H1 (cell line): ENCODE measurements around the gene FOXA2. TPM values are rescaled to one million over a fixed set of nuclear protein-coding genes. Genes with fewer than 3 reads are reported as not detected.

Source experiments
- CTCF ChIA-PET: fragments of 300-600 bp; sonication (Branson Sonifier 250); formaldehyde crosslinking; loops from one replicate; lab custom pipeline; 2021; ENCODE audit not compliant: partially characterized antibody; lab: Charles Lee
- POLR2A ChIA-PET: fragments of 300-600 bp; sonication (Branson Sonifier 250); formaldehyde crosslinking; loops from one replicate; lab custom pipeline; 2021; ENCODE audit warnings: inconsistent platforms; ENCODE audit not compliant: partially characterized antibody; lab: Charles Lee
- DNase-seq, 2 experiments: peaks; one replicate each; pipeline versions ENCODE4 v3.0.0 to v3.0.0-alpha.2; 2010 to 2022; ENCODE audit warnings: low spot score in 2 of 2, low read depth in 1 of 2, mixed read lengths in 1 of 2
- FAIRE-seq: peaks from 2 replicates; lab custom pipeline; 2011; peaks lifted over from hg19 to GRCh38; lab: Jason Lieb, UNC
- H2AFZ ChIP-seq: 2 replicates; pipeline ENCODE4 v1.8.1; 2012; ENCODE audit warnings: low read length, inconsistent platforms
- H2AK5ac ChIP-seq: 2 replicates; pipeline ENCODE4 v1.6.1; 2013; ENCODE audit warnings: low read depth, low read length
- H2BK120ac ChIP-seq: replicated peaks from 2 replicates; pipeline ENCODE3; 2013; ENCODE audit warnings: low read depth, low read length, inconsistent platforms
- H2BK12ac ChIP-seq: 2 replicates; pipeline ENCODE4 v1.6.1; 2013; ENCODE audit warnings: low read depth, low read length
- H2BK15ac ChIP-seq: 2 replicates; pipeline ENCODE4 v1.6.1; 2013; ENCODE audit warnings: low read length
- H2BK20ac ChIP-seq: 2 replicates; pipeline ENCODE4 v1.6.1; 2013; ENCODE audit warnings: low read length
- H2BK5ac ChIP-seq: 2 replicates; pipeline ENCODE4 v1.6.1; 2013; ENCODE audit warnings: low read depth, low read length
- H3K14ac ChIP-seq: 2 replicates; pipeline ENCODE4 v1.6.1; 2013; ENCODE audit warnings: inconsistent platforms; ENCODE audit not compliant: insufficient read length
- H3K18ac ChIP-seq: 2 replicates; pipeline ENCODE4 v1.6.1; 2013; ENCODE audit warnings: low read length; ENCODE audit errors: extremely low read depth
- H3K23ac ChIP-seq: 2 replicates; pipeline ENCODE4 v1.6.1; 2013; ENCODE audit warnings: inconsistent platforms; ENCODE audit not compliant: insufficient read length
- H3K23me2 ChIP-seq: 2 replicates; pipeline ENCODE4 v1.6.1; 2013; ENCODE audit warnings: low read depth, low read length
- H3K27ac ChIP-seq: 2 replicates; pipeline ENCODE4 v1.6.1; 2011; ENCODE audit warnings: low read depth, low read length, inconsistent platforms
- H3K27me3 ChIP-seq, 4 experiments: replicated peaks in 1 of 4; 1 replicate in 1 of 4; 2 replicates in 3 of 4; pipeline versions ENCODE4 v1.6.1 to v1.8.1; 2011 to 2013; ENCODE audit warnings: low read length in 3 of 4, mild to moderate bottlenecking in 3 of 4, inconsistent platforms in 2 of 4, mixed read lengths in 2 of 4, moderate library complexity in 1 of 4; ENCODE audit not compliant: control insufficient read depth in 3 of 4, insufficient read depth in 3 of 4; ENCODE audit errors: extremely low read depth in 1 of 4
- H3K36me3 ChIP-seq, 4 experiments: 2 replicates each; pipeline versions ENCODE4 v1.6.1 to v1.8.1; 2011 to 2013; ENCODE audit warnings: mild to moderate bottlenecking in 4 of 4, low read length in 3 of 4, moderate library complexity in 2 of 4, control low read depth in 1 of 4, inconsistent platforms in 1 of 4; ENCODE audit not compliant: insufficient read depth in 4 of 4, control insufficient read depth in 2 of 4
- H3K4ac ChIP-seq: replicated peaks from 2 replicates; pipeline ENCODE3; 2013; ENCODE audit warnings: low read length, low read depth, mixed read lengths, inconsistent platforms; ENCODE audit not compliant: insufficient read length
- H3K4me1 ChIP-seq, 4 experiments: replicated peaks in 1 of 4; 1 replicate in 1 of 4; 2 replicates in 3 of 4; pipeline versions ENCODE4 v1.6.1 to v1.8.1; 2011 to 2013; ENCODE audit warnings: low read length in 3 of 4, inconsistent platforms in 2 of 4, mixed read lengths in 1 of 4; ENCODE audit not compliant: insufficient read depth in 4 of 4, control insufficient read depth in 3 of 4
- H3K4me2 ChIP-seq, 2 experiments: 2 replicates each; pipeline versions ENCODE4 v1.6.1 to v1.8.1; 2011 to 2013; ENCODE audit warnings: low read depth in 2 of 2, low read length in 2 of 2, control low read depth in 1 of 2, inconsistent platforms in 1 of 2, mild to moderate bottlenecking in 1 of 2; ENCODE audit not compliant: insufficient read depth in 1 of 2
- H3K4me3 ChIP-seq, 4 experiments: fragments of 200-600, 300-600 bp in 1 of 4; sonication (generic), shearing (Covaris generic), sonication (Bioruptor Twin) in 1 of 4; 2 replicates each; pipeline versions ENCODE4 v1.5.1 to v1.8.1; 2011 to 2016; ENCODE audit warnings: low read length in 4 of 4, low read depth in 3 of 4, control low read depth in 2 of 4, inconsistent platforms in 2 of 4, mild to moderate bottlenecking in 2 of 4, mixed read lengths in 1 of 4, moderate library complexity in 1 of 4; ENCODE audit not compliant: insufficient read depth in 2 of 4; ENCODE audit errors: extremely low read depth in 1 of 4
- H3K56ac ChIP-seq: replicated peaks from 2 replicates; pipeline ENCODE3; 2013; ENCODE audit warnings: low read depth, mild to moderate bottlenecking, mixed read lengths, low read length, inconsistent platforms; ENCODE audit not compliant: insufficient read length
- H3K79me1 ChIP-seq: 2 replicates; pipeline ENCODE4 v1.6.1; 2013; ENCODE audit warnings: low read depth, low read length, control low read depth
- H3K79me2 ChIP-seq, 2 experiments: 2 replicates each; pipeline versions ENCODE4 v1.6.1 to v1.8.1; 2012 to 2013; ENCODE audit warnings: low read length in 2 of 2, mild to moderate bottlenecking in 2 of 2, inconsistent platforms in 1 of 2; ENCODE audit not compliant: insufficient read depth in 2 of 2, control insufficient read depth in 1 of 2
- H3K9ac ChIP-seq, 4 experiments: replicated peaks in 1 of 4; 1 replicate in 1 of 4; 2 replicates in 3 of 4; pipeline versions ENCODE4 v1.6.1 to v1.8.1; 2011 to 2013; ENCODE audit warnings: low read depth in 3 of 4, low read length in 3 of 4, control low read depth in 2 of 4, mild to moderate bottlenecking in 2 of 4, moderate library complexity in 2 of 4, inconsistent platforms in 1 of 4; ENCODE audit errors: extremely low read depth in 1 of 4
- H3K9me3 ChIP-seq, 2 experiments: 2 replicates each; pipeline versions ENCODE4 v1.6.1 to v1.8.1; 2012 to 2013; ENCODE audit warnings: mild to moderate bottlenecking in 2 of 2, moderate library complexity in 2 of 2, control low read depth in 1 of 2, inconsistent platforms in 1 of 2, low read depth in 1 of 2, low read length in 1 of 2, mixed read lengths in 1 of 2; ENCODE audit not compliant: insufficient read depth in 2 of 2
- H4K20me1 ChIP-seq, 2 experiments: replicated peaks in 1 of 2; 2 replicates each; pipeline versions ENCODE3 to v1.8.1; 2011 to 2013; ENCODE audit warnings: inconsistent platforms in 2 of 2, low read length in 2 of 2, mild to moderate bottlenecking in 1 of 2; ENCODE audit not compliant: insufficient read depth in 2 of 2, control insufficient read depth in 1 of 2
- H4K5ac ChIP-seq: 2 replicates; pipeline ENCODE4 v1.6.1; 2013; ENCODE audit warnings: low read length, low read depth, mixed read lengths, inconsistent platforms; ENCODE audit not compliant: insufficient read length
- H4K8ac ChIP-seq: 2 replicates; pipeline ENCODE4 v1.8.0; 2013; ENCODE audit warnings: mild to moderate bottlenecking, moderate library complexity, low read length, inconsistent platforms; ENCODE audit not compliant: insufficient read depth; ENCODE audit errors: extremely low read depth
- H4K91ac ChIP-seq: replicated peaks from 2 replicates; pipeline ENCODE3; 2013; ENCODE audit warnings: low read length, mixed read lengths, inconsistent platforms; ENCODE audit not compliant: insufficient read length
- BACH1 ChIP-seq: IDR thresholded peaks from 2 replicates; pipeline ENCODE4 v1.6.1; 2012; ENCODE audit warnings: low read length, improper control_type of control experiment
- CBX5 ChIP-seq: fragments of 300-800, 300-1000 bp; sonication (generic); IDR thresholded peaks from 2 replicates; pipeline ENCODE4 v1.7.1; 2016; ENCODE audit warnings: antibody characterized with exemption, low read length, low read depth
- CHD2 ChIP-seq: IDR thresholded peaks from 2 replicates; pipeline ENCODE4 v1.6.1; 2012; ENCODE audit warnings: low read length, improper control_type of control experiment
- EGR1 ChIP-seq: IDR thresholded peaks from 2 replicates; pipeline ENCODE4 v1.6.1; 2011; ENCODE audit warnings: low read depth, low read length, borderline replicate concordance
- GTF2F1 ChIP-seq: IDR thresholded peaks from 2 replicates; pipeline ENCODE4 v1.6.1; 2012; ENCODE audit warnings: low read depth, low read length, improper control_type of control experiment, borderline replicate concordance
- JUN ChIP-seq: IDR thresholded peaks from 2 replicates; pipeline ENCODE4 v1.6.1; 2011; ENCODE audit warnings: low read depth, mild to moderate bottlenecking, improper control_type of control experiment, low read length
- KDM4A ChIP-seq: IDR thresholded peaks from one replicate; pipeline ENCODE4 v1.7.1; 2012; ENCODE audit warnings: low read depth, mild to moderate bottlenecking, moderate library complexity, low read length, inconsistent platforms; ENCODE audit not compliant: severe bottlenecking
- MAFK ChIP-seq: IDR thresholded peaks from 2 replicates; pipeline ENCODE4 v1.6.1; 2012; ENCODE audit warnings: low read depth, mild to moderate bottlenecking, improper control_type of control experiment, low read length
- PHF8 ChIP-seq: fragments of 200-600 bp; sonication (generic); conservative IDR thresholded peaks from 2 replicates; pipeline ENCODE4 v1.7.1; 2012; ENCODE audit warnings: low read depth, mild to moderate bottlenecking, inconsistent platforms, low read length, moderate library complexity
- RAD21 ChIP-seq, 2 experiments: IDR thresholded peaks in 1 of 2; conservative IDR thresholded peaks in 1 of 2; 2 replicates each; pipeline ENCODE4 v1.6.1; 2011; ENCODE audit warnings: low read depth in 2 of 2, low read length in 2 of 2, improper control_type of control experiment in 1 of 2, inconsistent platforms in 1 of 2, mild to moderate bottlenecking in 1 of 2, moderate library complexity in 1 of 2
- SIX5 ChIP-seq: IDR thresholded peaks from 2 replicates; pipeline ENCODE4 v1.6.1; 2011; ENCODE audit warnings: mild to moderate bottlenecking, low read depth, low read length
- TBP ChIP-seq: IDR thresholded peaks from 2 replicates; pipeline ENCODE4 v1.6.1; 2011; ENCODE audit warnings: low read depth, low read length, improper control_type of control experiment
- YY1 ChIP-seq: IDR thresholded peaks from 2 replicates; pipeline ENCODE4 v1.6.1; 2011; ENCODE audit warnings: low read depth, mild to moderate bottlenecking, low read length
- ZNF274 ChIP-seq: IDR thresholded peaks from 2 replicates; pipeline ENCODE4 v1.7.0; 2012; ENCODE audit warnings: low read length, borderline replicate concordance; ENCODE audit errors: extremely low read depth
- WGBS, 2 experiments: shearing (Covaris generic) in 1 of 2; methylation state at CpG; one replicate each; pipeline versions ENCODE4 v1.1.6 to v1.1.7; 2013 to 2015; ENCODE audit warnings: low lambda C conversion rate in 2 of 2, mixed read lengths in 2 of 2, inconsistent platforms in 1 of 2, low coverage in 1 of 2, missing lambda C conversion rate in 1 of 2; ENCODE audit not compliant: insufficient replicate concordance in 2 of 2, insufficient coverage in 1 of 2, insufficient read length in 1 of 2; ENCODE audit errors: extremely low coverage in 1 of 2, missing lambda C conversion rate in 1 of 2; 5-methylcytosine and 5-hydroxymethylcytosine counted together
- polyA plus RNA-seq, 7 experiments: library from polyadenylated mRNA; depleted of rRNA in 3 of 7; stranded (reverse) in 5 of 7; unstranded in 2 of 7; fragments of >200 nt in 5 of 7; fragments of 200-250 nt in 2 of 7; gene quantifications; 1 replicate in 5 of 7; 2 replicates in 1 of 7; 4 replicates in 1 of 7; pipeline versions ENCODE4 v1.2.1 to v1.2.3, GENCODE V29; 2011 to 2013; ENCODE audit warnings: missing spikeins in 2 of 7, mixed read lengths in 2 of 7
- total RNA-seq: library from RNA; stranded (reverse); fragmentation: NEBNext Ultra II Directional; extraction: Animal tissue kit (Norgen Biotek cat#: 25700); gene quantifications from 2 replicates; pipeline ENCODE4 v1.2.1, GENCODE V29; 2021
- TF ChIP-seq, protein P1 (sequence below): IDR thresholded peaks from 2 replicates; pipeline ENCODE4 v1.6.1; 2012; ENCODE audit warnings: inconsistent platforms

Gene FOXA2
- total and polyA plus RNA-seq, 2 of the 8 experiments (the other 6 are each of a cell fraction or from before 2014, with no cell fraction given): not detected

DNA sequence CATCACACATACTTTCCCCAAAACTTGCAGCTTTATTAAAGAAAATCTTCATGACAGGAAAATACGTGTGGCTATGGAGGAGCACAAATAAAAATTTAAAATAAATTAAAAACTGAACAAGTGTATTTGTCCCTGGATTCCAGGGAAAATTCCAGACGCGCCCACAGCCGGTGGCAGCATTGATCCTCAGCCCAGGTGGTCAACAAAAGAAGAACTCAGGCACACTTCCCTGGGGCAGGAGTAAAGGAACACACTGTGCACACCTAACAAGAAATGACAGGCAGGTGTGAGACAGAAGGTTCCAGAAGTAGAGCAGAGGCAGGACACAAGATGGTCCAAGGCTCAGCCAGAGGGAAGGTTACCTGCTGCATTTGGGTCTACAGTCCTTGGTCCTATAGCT lies 36.3 kb downstream of the FOXA2 start:
- POLR2A ChIA-PET: no interaction called here
- Histone ChIP-seq H2BK20ac (no peak overlapping the region), H2BK120ac (no peak overlapping the region), H4K8ac (no peak overlapping the region), H3K18ac (no peak overlapping the region), H3K23me2 (peaks cover 3% of the 10 kb centered on the region; the same call in 1 of the 2 replicates), H3K27me3 (no peaks in the 10 kb centered on the region; a peak in 3 of 7 replicates), H2BK12ac (peak overlapping the region; percentile 43; the same call in 1 of the 2 replicates), H4K20me1 (no peaks in the 10 kb centered on the region), H3K14ac (no peak overlapping the region), H2AFZ (no peak overlapping the region), H3K9ac (no peak overlapping the region), H3K4me3 (no peak overlapping the region), H3K79me2 (no peaks in the 10 kb centered on the region), H4K5ac (no peak overlapping the region), H2AK5ac (no peak overlapping the region), H2BK5ac (no peak overlapping the region), H3K36me3 (no peaks in the 10 kb centered on the region), H4K91ac (no peak overlapping the region), H3K79me1 (no peaks in the 10 kb centered on the region), H3K4me1 (no peaks in the 10 kb centered on the region), H3K56ac (no peak overlapping the region), H3K23ac (no peak overlapping the region), H2BK15ac (no peak overlapping the region), H3K4me2 (no peak overlapping the region), H3K27ac (no peak overlapping the region), H3K9me3 (peaks cover 3% of the 10 kb centered on the region in 2 experiments; a peak in 2 of 4 replicates), H3K4ac (no peak overlapping the region)
- no peak for FAIRE-seq
- CTCF ChIA-PET: no interaction called here
- WGBS, 2 experiments: 68% methylated on average over 4 of the region's 4 CpGs; no CpG with 5 or more reads in 1 of the 2 experiments
- no peak for DNase-seq
- TF ChIP-seq SIX5 (no peak), MAFK (no peak), PHF8 (no peak), EGR1 (no peak), CHD2 (no peak), YY1 (no peak), TBP (no peak), RAD21 (IDR thresholded peaks at IDR 0.05 in 1 of 2, conservative IDR thresholded peaks at IDR 0.05 in 1 of 2; ENCODE audit: low read depth in 2 of 2, low read length in 2 of 2) (no peak), JUN (no peak), ZNF274 (no peak), KDM4A (no peak), CBX5 (no peak), BACH1 (no peak), GTF2F1 (no peak)
- TF ChIP-seq, protein P1, sequence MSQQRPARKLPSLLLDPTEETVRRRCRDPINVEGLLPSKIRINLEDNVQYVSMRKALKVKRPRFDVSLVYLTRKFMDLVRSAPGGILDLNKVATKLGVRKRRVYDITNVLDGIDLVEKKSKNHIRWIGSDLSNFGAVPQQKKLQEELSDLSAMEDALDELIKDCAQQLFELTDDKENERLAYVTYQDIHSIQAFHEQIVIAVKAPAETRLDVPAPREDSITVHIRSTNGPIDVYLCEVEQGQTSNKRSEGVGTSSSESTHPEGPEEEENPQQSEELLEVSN: no peak
